Naive thymus-derived CD4-positive, alpha-beta T cell (primary cell): ENCODE data around the gene MIB1. TPM values are rescaled to one million over a fixed set of nuclear protein-coding genes. Genes with fewer than 3 reads are reported as not detected.

Experiments used
- ATAC-seq: fragments of 150-1000 bp; cut with Tn5 transposase; 2 replicates; pipeline ENCODE4 v1.10.0; 2021; ENCODE audit warnings: mild to moderate bottlenecking, moderate library complexity
- CTCF ChIA-PET: fragments of 350-600 bp; sonication (Branson Sonifier 250); formaldehyde crosslinking; loops from one replicate; lab custom pipeline; 2021; ENCODE audit warnings: antibody characterized with exemption; lab: Charles Lee
- POLR2A ChIA-PET: fragments of 350-600 bp; sonication (Branson Sonifier 250); formaldehyde crosslinking; loops from one replicate; lab custom pipeline; 2021; ENCODE audit warnings: antibody characterized with exemption, inconsistent platforms; lab: Charles Lee
- DNase-seq, 9 donors: peaks; one replicate each; pipeline versions ENCODE4 v3.0.0 to v3.0.0-alpha.2; 2020 to 2022; ENCODE audit warnings: mixed read lengths in 1 of 9
- H3K27ac ChIP-seq: one replicate; pipeline ENCODE4 v1.7.0; 2013; ENCODE audit warnings: mild to moderate bottlenecking, low read depth, low read length, moderate library complexity
- H3K27me3 ChIP-seq, 2 donors: one replicate each; pipeline ENCODE4 v1.7.0; 2013; ENCODE audit warnings: low read length in 2 of 2, mild to moderate bottlenecking in 2 of 2, moderate library complexity in 2 of 2; ENCODE audit not compliant: control insufficient read depth in 2 of 2, insufficient read depth in 2 of 2
- H3K36me3 ChIP-seq, 3 experiments: 1 replicate in 2 of 3; 2 replicates in 1 of 3; pipeline ENCODE4 v1.7.0; 2013; ENCODE audit warnings: low read length in 3 of 3, mild to moderate bottlenecking in 3 of 3, moderate library complexity in 1 of 3; ENCODE audit not compliant: insufficient read depth in 3 of 3, control insufficient read depth in 2 of 3
- H3K4me1 ChIP-seq, 2 donors: one replicate each; pipeline ENCODE4 v1.7.0; 2013; ENCODE audit warnings: low read length in 2 of 2, mild to moderate bottlenecking in 2 of 2, moderate library complexity in 1 of 2; ENCODE audit not compliant: control insufficient read depth in 2 of 2, insufficient read depth in 2 of 2
- H3K4me3 ChIP-seq: 2 replicates; pipeline ENCODE4 v1.7.0; 2013; ENCODE audit warnings: mild to moderate bottlenecking, low read length
- H3K9me3 ChIP-seq, 3 experiments: 1 replicate in 2 of 3; 2 replicates in 1 of 3; pipeline ENCODE4 v1.7.0; 2013; ENCODE audit warnings: low read length in 3 of 3; ENCODE audit not compliant: control insufficient read depth in 2 of 3
- H3K27ac Mint-ChIP-seq, 9 donors: one replicate each; pipeline ENCODE4 v1.8.0; 2020 to 2022; ENCODE audit warnings: mixed read lengths in 9 of 9, mild to moderate bottlenecking in 8 of 9, moderate library complexity in 5 of 9, inconsistent platforms in 2 of 9
- H3K27me3 Mint-ChIP-seq, 5 donors: one replicate each; pipeline ENCODE4 v1.8.0; 2021 to 2022; ENCODE audit warnings: mixed read lengths in 5 of 5, mild to moderate bottlenecking in 1 of 5
- H3K36me3 Mint-ChIP-seq, 5 donors: one replicate each; pipeline ENCODE4 v1.8.0; 2020 to 2022; ENCODE audit warnings: mixed read lengths in 5 of 5, mild to moderate bottlenecking in 3 of 5, inconsistent platforms in 1 of 5
- H3K4me1 Mint-ChIP-seq, 7 donors: one replicate each; pipeline ENCODE4 v1.8.0; 2020 to 2022; ENCODE audit warnings: mixed read lengths in 7 of 7, mild to moderate bottlenecking in 3 of 7, inconsistent platforms in 1 of 7
- H3K4me3 Mint-ChIP-seq, 10 donors: one replicate each; pipeline ENCODE4 v1.8.0; 2020 to 2022; ENCODE audit warnings: mild to moderate bottlenecking in 10 of 10, mixed read lengths in 10 of 10, moderate library complexity in 6 of 10, inconsistent platforms in 2 of 10
- H3K9me3 Mint-ChIP-seq, 11 donors: one replicate each; pipeline ENCODE4 v1.8.0; 2020 to 2022; ENCODE audit warnings: mixed read lengths in 11 of 11, mild to moderate bottlenecking in 4 of 11, inconsistent platforms in 1 of 11, moderate library complexity in 1 of 11
- intact Hi-C, 2 donors: fragments of 100-400 bp; cut with micrococcal nuclease; formaldehyde crosslinking; loops; one replicate each; pipeline ENCODE4 v1.15.1; 2023
- polyA plus RNA-seq, 2 donors: library from polyadenylated mRNA; unstranded; fragments of 300-500 nt; fragmentation: Illumina TruSeq; gene quantifications; one replicate each; pipeline ENCODE4 v1.2.3, GENCODE V29; 2021
- total RNA-seq, 6 experiments: library from RNA in 5 of 6; stranded (reverse) in 5 of 6; gene quantifications; 1 replicate in 5 of 6; 2 replicates in 1 of 6; pipeline ENCODE4 v1.2.3 and lab custom pipeline; 2021 to 2026

MIB1 gene
- total and polyA plus RNA-seq, 7 experiments from 2014 or later: 3.9 to 35.2 (median 19.1) TPM

GRCh38 chr18:21916594-21916993 lies 176.0 kb downstream of the MIB1 start:
- H3K27ac Mint-ChIP-seq: no peak overlapping the region
- H3K27me3 ChIP-seq: no peaks in the 10 kb centered on the region
- peaks cover 0 to 4% (median 0%) of the 10 kb centered on the region in 5 donors for H3K36me3 Mint-ChIP-seq
- H3K4me1 ChIP-seq: no peaks in the 10 kb centered on the region
- no peaks in the 10 kb centered on the region for H3K36me3 ChIP-seq
- no peaks in the 10 kb centered on the region for H3K4me1 Mint-ChIP-seq
- H3K9me3 Mint-ChIP-seq: peaks cover 0 to 28% (median 8%) of the 10 kb centered on the region in 11 donors
- ATAC-seq: no peak
- H3K27ac ChIP-seq: no peak overlapping the region
- H3K27me3 Mint-ChIP-seq: peaks cover 1 to 11% (median 10%) of the 10 kb centered on the region in 5 donors
- POLR2A ChIA-PET: no interaction called here
- H3K4me3 Mint-ChIP-seq: no peak overlapping the region
- CTCF ChIA-PET: no interaction called here
- no peak for DNase-seq
- intact Hi-C loops: no loop called here
- no peaks in the 10 kb centered on the region for H3K9me3 ChIP-seq
- no peak overlapping the region for H3K4me3 ChIP-seq

DNA sequence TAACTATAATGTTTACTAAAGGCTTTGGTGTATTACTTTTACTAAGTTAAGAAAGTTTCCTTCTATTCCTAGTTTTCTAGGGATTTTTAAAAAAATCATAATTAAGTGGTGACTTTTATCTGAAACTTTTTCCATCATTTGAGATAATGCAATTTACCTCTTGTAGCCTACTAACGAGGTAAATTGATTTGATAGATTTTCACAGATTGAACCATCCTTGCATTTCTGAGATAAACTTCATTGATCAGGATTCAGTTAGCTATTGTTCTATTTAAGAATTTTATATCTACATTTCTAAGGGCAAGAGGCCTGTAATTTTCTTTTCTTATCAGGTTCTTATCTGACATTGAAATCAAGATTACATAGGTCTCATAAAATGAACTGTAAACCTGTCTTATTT lies 178.1 kb downstream of the MIB1 start:
- H3K4me1 Mint-ChIP-seq: no peaks in the 10 kb centered on the region
- no peak for DNase-seq
- Histone ChIP-seq H3K4me1 (no peaks in the 10 kb centered on the region), H3K27ac (no peak overlapping the region), H3K27me3 (no peaks in the 10 kb centered on the region), H3K36me3 (no peaks in the 10 kb centered on the region), H3K4me3 (no peak overlapping the region), H3K9me3 (no peaks in the 10 kb centered on the region)
- H3K4me3 Mint-ChIP-seq: no peak overlapping the region
- H3K36me3 Mint-ChIP-seq: peaks cover 0 to 4% (median 0%) of the 10 kb centered on the region in 5 donors
- H3K9me3 Mint-ChIP-seq: peaks cover 0 to 32% (median 8%) of the 10 kb centered on the region in 11 donors
- CTCF ChIA-PET: no interaction called here
- no peak overlapping the region for H3K27ac Mint-ChIP-seq
- POLR2A ChIA-PET: no interaction called here
- H3K27me3 Mint-ChIP-seq: peaks cover 0 to 15% (median 10%) of the 10 kb centered on the region in 5 donors
- intact Hi-C loops: no loop called here
- ATAC-seq: no peak

Other genes starting within 250 kb of the MIB1 start
- 10 to 100 TPM; 25.9 to 36.4 (median 35.1) TPM for gene ESCO1, start 140.1 kb upstream of the MIB1 start, total RNA-seq
- gene ESCO1, start 140.1 kb upstream of the MIB1 start, polyA plus RNA-seq: 10 to 100 TPM in 1 of 2 donors, 1 to 10 TPM in 1; 7.5 to 10.6 TPM
- gene SNRPD1, start 128.5 kb upstream of the MIB1 start, total RNA-seq: 10 to 100 TPM; 21.9 to 83.4 (median 26.5) TPM
- gene SNRPD1, start 128.5 kb upstream of the MIB1 start, polyA plus RNA-seq: 10 to 100 TPM; 77.5 to 96.7 TPM
- 10 to 100 TPM; 26.9 to 53.1 (median 43.6) TPM for gene ABHD3, start 36.0 kb upstream of the MIB1 start, total RNA-seq
- 10 to 100 TPM; 21.9 to 22.8 TPM for gene ABHD3, start 36.0 kb upstream of the MIB1 start, polyA plus RNA-seq